ENCODE measurements around the gene CNTNAP5. TPM values are rescaled to one million over a fixed set of nuclear protein-coding genes. Genes with fewer than 3 reads are reported as not detected.

CNTNAP5 gene
- total RNA-seq, 4 donors from 2014 or later: 0.20 to 1.4 (median 0.68) TPM; not detected in 1

DNA sequence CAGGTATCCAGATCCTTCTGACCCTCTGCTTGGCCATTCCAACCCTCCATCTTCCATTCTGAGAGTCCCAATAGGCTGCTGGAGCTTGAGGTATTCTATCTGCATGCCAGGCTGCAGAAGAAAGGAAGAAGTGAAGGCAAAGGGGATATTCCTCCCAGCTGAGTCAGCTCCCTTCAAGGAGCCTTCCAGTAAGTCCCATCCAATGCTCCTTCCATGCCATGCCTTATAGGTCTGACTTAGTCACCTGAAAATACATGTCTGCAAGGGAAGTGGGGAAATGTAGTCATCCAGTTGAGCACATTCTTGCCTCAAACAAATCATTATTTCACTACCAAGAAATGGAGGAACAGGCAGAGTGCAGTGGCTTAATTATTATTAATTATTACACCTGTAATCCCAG, 464.6 kb downstream of the CNTNAP5 start:
- Histone ChIP-seq H3K36me3 (no peaks in the 10 kb centered on the region), H3K27ac (no peak overlapping the region), H3K4me1 (no peaks in the 10 kb centered on the region), H3K9me3 (no peaks in the 10 kb centered on the region), H3K27me3 (no peaks in the 10 kb centered on the region), H3K4me3 (no peak overlapping the region)
- intact Hi-C loops (cut with DNase I; ENCODE audit: low total_unique reads): no loop called here
- in situ Hi-C loops (cut with MboI; ENCODE audit: low pct_ligation_motif_present in 1 of 4, low pct_unique_long_range_greater_than_20kb in 1 of 4, low sequenced_read_pairs in 3 of 4): no loop called here
- TF ChIP-seq EP300 (IDR thresholded peaks at IDR 0.05; ENCODE audit: low read depth): no peak
- no peak for TF ChIP-seq POLR2AphosphoS5 (IDR thresholded peaks at IDR 0.05)
- DNase-seq: no peak

GRCh38 chr2:124501575-124502152, 476.6 kb downstream of the CNTNAP5 start:
- WGBS, 2 donors (ENCODE audit: low coverage in 1 of 2): 74 to 78% methylated on average over 4 to 6 of the region's 6 CpGs
- intact Hi-C loops (cut with DNase I; ENCODE audit: low total_unique reads) (no loop called here), in situ Hi-C loops (cut with MboI; ENCODE audit: low pct_ligation_motif_present in 1 of 4, low pct_unique_long_range_greater_than_20kb in 1 of 4, low sequenced_read_pairs in 3 of 4) (no loop called here)
- H3K27me3 ChIP-seq: no peaks in the 10 kb centered on the region
- H3K36me3 ChIP-seq: no peaks in the 10 kb centered on the region
- no peak for DNase-seq
- no peaks in the 10 kb centered on the region for H3K9me3 ChIP-seq
- H3K4me1 ChIP-seq: no peaks in the 10 kb centered on the region
- TF ChIP-seq POLR2A (IDR thresholded peaks at IDR 0.05): no peak
- TF ChIP-seq EP300 (IDR thresholded peaks at IDR 0.05; ENCODE audit: low read depth): no peak
- TF ChIP-seq, protein P1, sequence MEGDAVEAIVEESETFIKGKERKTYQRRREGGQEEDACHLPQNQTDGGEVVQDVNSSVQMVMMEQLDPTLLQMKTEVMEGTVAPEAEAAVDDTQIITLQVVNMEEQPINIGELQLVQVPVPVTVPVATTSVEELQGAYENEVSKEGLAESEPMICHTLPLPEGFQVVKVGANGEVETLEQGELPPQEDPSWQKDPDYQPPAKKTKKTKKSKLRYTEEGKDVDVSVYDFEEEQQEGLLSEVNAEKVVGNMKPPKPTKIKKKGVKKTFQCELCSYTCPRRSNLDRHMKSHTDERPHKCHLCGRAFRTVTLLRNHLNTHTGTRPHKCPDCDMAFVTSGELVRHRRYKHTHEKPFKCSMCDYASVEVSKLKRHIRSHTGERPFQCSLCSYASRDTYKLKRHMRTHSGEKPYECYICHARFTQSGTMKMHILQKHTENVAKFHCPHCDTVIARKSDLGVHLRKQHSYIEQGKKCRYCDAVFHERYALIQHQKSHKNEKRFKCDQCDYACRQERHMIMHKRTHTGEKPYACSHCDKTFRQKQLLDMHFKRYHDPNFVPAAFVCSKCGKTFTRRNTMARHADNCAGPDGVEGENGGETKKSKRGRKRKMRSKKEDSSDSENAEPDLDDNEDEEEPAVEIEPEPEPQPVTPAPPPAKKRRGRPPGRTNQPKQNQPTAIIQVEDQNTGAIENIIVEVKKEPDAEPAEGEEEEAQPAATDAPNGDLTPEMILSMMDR (IDR thresholded peaks at IDR 0.05): no peak
- H3K27ac ChIP-seq: no peak overlapping the region
- no peak overlapping the region for H3K4me3 ChIP-seq

GRCh38 chr2:124514236-124514635, 489.1 kb downstream of the CNTNAP5 start:
- no peaks in the 10 kb centered on the region for H3K27me3 ChIP-seq
- in situ Hi-C loops (cut with MboI; ENCODE audit: low pct_ligation_motif_present in 1 of 4, low pct_unique_long_range_greater_than_20kb in 1 of 4, low sequenced_read_pairs in 3 of 4): no loop called here
- H3K9me3 ChIP-seq: no peaks in the 10 kb centered on the region
- TF ChIP-seq POLR2AphosphoS5 (IDR thresholded peaks at IDR 0.05) (no peak), POLR2A (IDR thresholded peaks at IDR 0.05) (no peak), EP300 (IDR thresholded peaks at IDR 0.05; ENCODE audit: low read depth) (no peak)
- TF ChIP-seq, protein P1 (IDR thresholded peaks at IDR 0.05): no peak
- H3K4me1 ChIP-seq: no peaks in the 10 kb centered on the region
- intact Hi-C loops (cut with DNase I; ENCODE audit: low total_unique reads): no loop called here
- 50 to 63% methylated on average over 1 of the region's 1 CpG for WGBS, 2 donors (ENCODE audit: low coverage in 1 of 2)
- no peaks in the 10 kb centered on the region for H3K36me3 ChIP-seq
- no peak for DNase-seq
- no peak overlapping the region for H3K27ac ChIP-seq
- H3K4me3 ChIP-seq: no peak overlapping the region

DNA sequence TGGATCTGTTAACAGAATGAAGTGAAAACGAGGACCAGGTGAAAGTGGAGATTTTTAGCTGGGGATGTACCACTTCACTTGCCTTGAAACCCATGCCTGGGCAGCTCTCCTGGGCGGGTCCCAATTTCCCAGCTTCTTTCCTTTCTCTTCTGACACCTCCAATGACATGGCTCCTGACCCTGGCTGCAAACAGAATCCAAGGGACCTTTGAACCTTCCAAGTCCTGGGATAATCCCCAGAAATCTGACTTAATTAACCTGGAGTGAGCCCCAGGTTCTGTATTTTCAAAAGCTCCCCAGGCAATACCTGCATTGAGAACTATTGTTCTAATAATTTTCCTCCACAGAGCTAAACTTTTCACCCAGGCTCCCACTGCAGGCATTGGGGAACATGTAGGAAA, 495.9 kb downstream of the CNTNAP5 start:
- no peaks in the 10 kb centered on the region for H3K4me1 ChIP-seq
- no peak overlapping the region for H3K27ac ChIP-seq
- H3K9me3 ChIP-seq: no peaks in the 10 kb centered on the region
- WGBS, 2 donors (ENCODE audit: low coverage in 1 of 2): 72 to 88% methylated on average over 1 to 2 of the region's 2 CpGs
- no peaks in the 10 kb centered on the region for H3K27me3 ChIP-seq
- in situ Hi-C loops (cut with MboI; ENCODE audit: low pct_ligation_motif_present in 1 of 4, low pct_unique_long_range_greater_than_20kb in 1 of 4, low sequenced_read_pairs in 3 of 4) (no loop called here), intact Hi-C loops (cut with DNase I; ENCODE audit: low total_unique reads) (loop anchor here (5.0 kb wide), 1 partner anchor 1119 kb away; no protein-coding TSS in a partner anchor)
- H3K4me3 ChIP-seq: no peak overlapping the region
- DNase-seq: no peak
- TF ChIP-seq POLR2A (IDR thresholded peaks at IDR 0.05) (no peak), EP300 (IDR thresholded peaks at IDR 0.05; ENCODE audit: low read depth) (no peak), POLR2AphosphoS5 (IDR thresholded peaks at IDR 0.05) (no peak)
- TF ChIP-seq, protein P1 (IDR thresholded peaks at IDR 0.05): no peak
- no peaks in the 10 kb centered on the region for H3K36me3 ChIP-seq

- in situ Hi-C loops (cut with MboI; ENCODE audit: low pct_ligation_motif_present in 1 of 4, low pct_unique_long_range_greater_than_20kb in 1 of 4, low sequenced_read_pairs in 3 of 4): no loop called here
- H3K27me3 ChIP-seq: no peaks in the 10 kb centered on the region
- no peak for DNase-seq
- H3K4me3 ChIP-seq: no peak overlapping the region
- H3K4me1 ChIP-seq: no peaks in the 10 kb centered on the region
- intact Hi-C loops (cut with DNase I; ENCODE audit: low total_unique reads): loop anchor here (5.0 kb wide), 1 partner anchor 1121 kb away; no protein-coding TSS in a partner anchor
- WGBS, 2 donors (ENCODE audit: low coverage in 1 of 2): 78 to 95% methylated on average over 2 to 3 of the region's 3 CpGs
- H3K9me3 ChIP-seq: no peaks in the 10 kb centered on the region
- H3K36me3 ChIP-seq: no peaks in the 10 kb centered on the region
- no peak overlapping the region for H3K27ac ChIP-seq
- TF ChIP-seq POLR2AphosphoS5 (IDR thresholded peaks at IDR 0.05) (no peak), EP300 (IDR thresholded peaks at IDR 0.05; ENCODE audit: low read depth) (no peak), POLR2A (IDR thresholded peaks at IDR 0.05) (no peak)
- TF ChIP-seq, protein P1 (IDR thresholded peaks at IDR 0.05): no peak
Measured at GRCh38 chr2:124523096-124523495, 498.0 kb downstream of the CNTNAP5 start.
